HK-2 (cell line): ENCODE results near the gene BRMS1.
"Not testable (repeated sequence)": the region's sequence is repeated elsewhere in the genome, so short reads cannot be mapped to it uniquely, and the experiment has no call there.

ENCODE experiments used
- DNase-seq: peaks from one replicate; pipeline ENCODE4 v3.0.0-alpha.2; 2018; ENCODE audit not compliant: unreplicated experiment

The BRMS1 gene

GRCh38 chr11:66322732-66323427, 22.0 kb downstream of the BRMS1 start:
- DNase-seq, result no peak

GRCh38 chr11:66321606-66322005, 23.3 kb downstream of the BRMS1 start:
- DNase-seq, result no peak

GRCh38 chr11:66320748-66321147, 24.2 kb downstream of the BRMS1 start:
- not testable (repeated sequence) for DNase-seq

GRCh38 chr11:66320289-66320688, 24.6 kb downstream of the BRMS1 start:
- not testable (repeated sequence) for DNase-seq

- DNase-seq, result no peak
Measured at GRCh38 chr11:66318600-66318970, 26.3 kb downstream of the BRMS1 start.

- no peak for DNase-seq
Measured at GRCh38 chr11:66317723-66318599, 26.9 kb downstream of the BRMS1 start.

- DNase-seq, result no peak
Measured at GRCh38 chr11:66317322-66317722, 27.6 kb downstream of the BRMS1 start.

- DNase-seq, result no peak
Measured at GRCh38 chr11:66316849-66317251, 28.1 kb downstream of the BRMS1 start, which contains the start of gene CD248. Gene CD248 (minus strand): TSS chr11:66317044. CDS start chr11:66317027, 17 bp downstream.

- DNase-seq, result no peak
Measured at GRCh38 chr11:66315921-66316811, 28.7 kb downstream of the BRMS1 start.

- no peak for DNase-seq
Measured at GRCh38 chr11:66315498-66315885, 29.4 kb downstream of the BRMS1 start.

GRCh38 chr11:66314561-66315497, 30.1 kb downstream of the BRMS1 start:
- DNase-seq, result no peak

GRCh38 chr11:66314186-66314501, 30.8 kb downstream of the BRMS1 start:
- no peak for DNase-seq

GRCh38 chr11:66313321-66314185, 31.4 kb downstream of the BRMS1 start:
- DNase-seq, result no peak

GRCh38 chr11:66312549-66313320, 32.2 kb downstream of the BRMS1 start:
- DNase-seq, result peak; percentile 97

- peak; percentile 76 for DNase-seq
Measured at GRCh38 chr11:66311965-66312548, 32.8 kb downstream of the BRMS1 start.

GRCh38 chr11:66311470-66311964, 33.4 kb downstream of the BRMS1 start:
- no peak for DNase-seq

GRCh38 chr11:66310803-66311440, 34.0 kb downstream of the BRMS1 start:
- not testable (repeated sequence) for DNase-seq

- no peak for DNase-seq
Measured at GRCh38 chr11:66310324-66310723, 34.6 kb downstream of the BRMS1 start.
